Spleen (tissue), 11 donors: Measurements from ENCODE around the gene CPAMD8. TPM values are rescaled to one million over a fixed set of nuclear protein-coding genes. Genes with fewer than 3 reads are reported as not detected.

Experiments used
- DNase-seq: peaks from one replicate; pipeline ENCODE4 v3.0.0-alpha.2; 2020
- H3K27ac ChIP-seq, 8 donors: fragments of 200-600 bp; sonication (generic) in 7 of 8; 1 replicate in 4 of 8; 2 replicates in 4 of 8; pipeline versions ENCODE4 v1.5.0 to v1.8.0; 2016 to 2021; ENCODE audit warnings: inconsistent platforms in 4 of 8, mild to moderate bottlenecking in 4 of 8, moderate library complexity in 1 of 8
- H3K27me3 ChIP-seq, 7 donors: fragments of 200-600 bp; sonication (generic) in 6 of 7; replicated peaks in 1 of 7; 1 replicate in 4 of 7; 2 replicates in 3 of 7; pipeline versions ENCODE4 v1.5.0 to v1.8.0; 2016 to 2021; ENCODE audit warnings: inconsistent platforms in 3 of 7, mild to moderate bottlenecking in 1 of 7
- H3K36me3 ChIP-seq, 6 donors: fragments of 200-600 bp; sonication (generic) in 5 of 6; 1 replicate in 4 of 6; 2 replicates in 2 of 6; pipeline versions ENCODE4 v1.5.0 to v1.8.0; 2016 to 2021; ENCODE audit warnings: inconsistent platforms in 2 of 6
- H3K4me1 ChIP-seq, 6 donors: fragments of 200-600 bp; sonication (generic) in 5 of 6; 1 replicate in 3 of 6; 2 replicates in 3 of 6; pipeline versions ENCODE4 v1.5.0 to v1.8.0; 2016 to 2021; ENCODE audit warnings: inconsistent platforms in 3 of 6
- H3K4me3 ChIP-seq, 8 donors: fragments of 200-600 bp; sonication (generic) in 7 of 8; 1 replicate in 4 of 8; 2 replicates in 4 of 8; pipeline versions ENCODE4 v1.5.0 to v1.8.0; 2016 to 2021; ENCODE audit warnings: inconsistent platforms in 4 of 8, mild to moderate bottlenecking in 4 of 8, moderate library complexity in 2 of 8
- H3K9me3 ChIP-seq, 8 donors: fragments of 200-600 bp; sonication (generic) in 7 of 8; 1 replicate in 4 of 8; 2 replicates in 4 of 8; pipeline versions ENCODE4 v1.5.0 to v1.8.0; 2016 to 2021; ENCODE audit warnings: inconsistent platforms in 4 of 8
- POLR2A ChIP-seq, 3 donors: fragments of 450-650 bp; IDR thresholded peaks; one replicate each; pipeline ENCODE4 v1.5.1; 2017; ENCODE audit warnings: antibody characterized with exemption in 3 of 3, mild to moderate bottlenecking in 1 of 3
- POLR2AphosphoS5 ChIP-seq, 3 donors: sonication (generic); formaldehyde crosslinking; IDR thresholded peaks; one replicate each; pipeline ENCODE4 v1.5.1; 2017; ENCODE audit warnings: antibody characterized with exemption in 3 of 3
- WGBS, 5 donors: extraction: QIAGEN DNeasy Blood & Tissue Kit in 3 of 5; methylation state at CpG; one replicate each; pipeline versions ENCODE4 v1.1.5 to v1.1.7; 2013 to 2018; 5-methylcytosine and 5-hydroxymethylcytosine counted together
- intact Hi-C: fragments of 100-400 bp; cut with DNase I; formaldehyde crosslinking; loops from one replicate; pipeline ENCODE4 v1.15.0; 2023; ENCODE audit warnings: low total_unique reads
- polyA plus RNA-seq, 3 donors: library from polyadenylated mRNA; stranded (reverse); fragments of 200-250 nt; gene quantifications; one replicate each; pipeline ENCODE4 v1.2.1, GENCODE V29; 2013
- total RNA-seq, 7 donors: library from RNA; depleted of rRNA in 3 of 7; stranded (reverse); fragments of >200 nt in 3 of 7; fragmentation: NEBNext Ultra II Directional in 4 of 7; extraction: Animal tissue kit (Norgen Biotek cat#: 25700) in 4 of 7; gene quantifications; one replicate each; pipeline versions ENCODE4 v1.1.0 to v1.2.1, GENCODE V29; 2016 to 2021
- TF ChIP-seq, protein P1 (sequence below), 11 experiments: fragments of 200-600 bp in 7 of 11; fragments of 450-650 bp in 4 of 11; sonication (generic) in 4 of 11; IDR thresholded peaks in 8 of 11; conservative IDR thresholded peaks in 3 of 11; 1 replicate in 7 of 11; 2 replicates in 4 of 11; pipeline versions ENCODE4 v1.4.0 to v1.8.0; 2016 to 2021; ENCODE audit warnings: antibody characterized with exemption in 11 of 11, inconsistent platforms in 4 of 11, mild to moderate bottlenecking in 1 of 11
- donor health status: healthy with polysubstance abuse.
- donor health status: DM: no; HTN: no; CAD: no; lungs with moderate emphysema.
- donor health status: DM: no; HTN: no; CAD: no.
- donor health status: Bipolar disorder and iron deficiency.
- donor health status: healthy.
- donor health status: DM: no; HTN: no; CAD: no.
- donor health status: DM: yes; HTN: yes; CAD: no.

Gene CPAMD8
- total and polyA plus RNA-seq, 10 donors, result 2.1 to 18.7 (median 8.5) TPM

DNA sequence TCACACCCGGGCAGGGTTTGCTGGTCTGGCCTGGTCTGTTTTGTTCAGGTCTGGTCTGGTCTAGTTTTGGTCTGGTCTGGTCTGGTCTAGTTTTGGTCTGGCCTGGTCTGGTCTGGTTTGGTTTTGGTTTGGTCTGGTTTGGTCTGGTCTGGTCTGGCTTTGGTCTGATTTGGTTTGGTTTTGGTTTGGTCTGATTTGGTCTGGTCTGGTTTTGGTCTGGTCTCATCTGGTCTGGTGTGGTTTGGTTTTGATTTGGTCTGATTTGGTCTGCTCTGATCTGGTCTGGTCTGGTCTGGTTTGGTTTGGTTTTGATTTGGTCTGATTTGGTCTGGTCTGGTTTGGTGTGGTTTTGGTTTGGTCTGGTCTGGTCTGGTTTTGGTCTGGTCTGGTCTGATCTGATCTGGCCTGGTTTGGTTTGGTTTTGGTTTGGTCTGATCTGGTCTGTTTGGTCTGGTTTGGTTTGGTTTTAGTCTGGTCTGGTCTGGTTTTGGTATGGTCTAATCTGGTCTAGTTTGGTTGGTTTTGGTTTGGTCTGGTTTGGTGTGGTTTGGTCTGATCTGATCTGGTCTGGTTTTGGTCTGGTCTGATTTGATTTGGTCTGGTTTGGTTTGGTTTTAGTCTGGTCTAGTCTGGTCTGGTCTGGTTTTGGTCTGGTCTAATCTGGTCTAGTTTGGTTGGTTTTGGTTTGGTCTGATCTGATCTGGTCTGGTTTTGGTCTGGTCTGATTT, 152.2 kb downstream of the CPAMD8 start:
- no peak for DNase-seq
- intact Hi-C loops, result no loop called here
- 90 to 100% (median 94%) methylated on average over 1 of the region's 1 CpG for WGBS, 5 donors
- Histone ChIP-seq H3K36me3 (peaks cover 19 to 84% (median 74%) of the 10 kb centered on the region in 6 donors), H3K9me3 (no peaks in the 10 kb centered on the region), H3K27ac (peak overlapping the region in 1 of 8 donors; percentile 50), H3K27me3 (no peaks in the 10 kb centered on the region), H3K4me3 (no peak overlapping the region), H3K4me1 (peaks cover 0 to 22% (median 11%) of the 10 kb centered on the region in 6 donors)
- TF ChIP-seq POLR2AphosphoS5 (IDR thresholded peaks at IDR 0.05) (no peak), POLR2A (IDR thresholded peaks at IDR 0.05) (no peak)
- TF ChIP-seq, protein P1, sequence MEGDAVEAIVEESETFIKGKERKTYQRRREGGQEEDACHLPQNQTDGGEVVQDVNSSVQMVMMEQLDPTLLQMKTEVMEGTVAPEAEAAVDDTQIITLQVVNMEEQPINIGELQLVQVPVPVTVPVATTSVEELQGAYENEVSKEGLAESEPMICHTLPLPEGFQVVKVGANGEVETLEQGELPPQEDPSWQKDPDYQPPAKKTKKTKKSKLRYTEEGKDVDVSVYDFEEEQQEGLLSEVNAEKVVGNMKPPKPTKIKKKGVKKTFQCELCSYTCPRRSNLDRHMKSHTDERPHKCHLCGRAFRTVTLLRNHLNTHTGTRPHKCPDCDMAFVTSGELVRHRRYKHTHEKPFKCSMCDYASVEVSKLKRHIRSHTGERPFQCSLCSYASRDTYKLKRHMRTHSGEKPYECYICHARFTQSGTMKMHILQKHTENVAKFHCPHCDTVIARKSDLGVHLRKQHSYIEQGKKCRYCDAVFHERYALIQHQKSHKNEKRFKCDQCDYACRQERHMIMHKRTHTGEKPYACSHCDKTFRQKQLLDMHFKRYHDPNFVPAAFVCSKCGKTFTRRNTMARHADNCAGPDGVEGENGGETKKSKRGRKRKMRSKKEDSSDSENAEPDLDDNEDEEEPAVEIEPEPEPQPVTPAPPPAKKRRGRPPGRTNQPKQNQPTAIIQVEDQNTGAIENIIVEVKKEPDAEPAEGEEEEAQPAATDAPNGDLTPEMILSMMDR (IDR thresholded peaks at IDR 0.05 in 8 of 11, conservative IDR thresholded peaks at IDR 0.05 in 3 of 11), result no peak

DNA sequence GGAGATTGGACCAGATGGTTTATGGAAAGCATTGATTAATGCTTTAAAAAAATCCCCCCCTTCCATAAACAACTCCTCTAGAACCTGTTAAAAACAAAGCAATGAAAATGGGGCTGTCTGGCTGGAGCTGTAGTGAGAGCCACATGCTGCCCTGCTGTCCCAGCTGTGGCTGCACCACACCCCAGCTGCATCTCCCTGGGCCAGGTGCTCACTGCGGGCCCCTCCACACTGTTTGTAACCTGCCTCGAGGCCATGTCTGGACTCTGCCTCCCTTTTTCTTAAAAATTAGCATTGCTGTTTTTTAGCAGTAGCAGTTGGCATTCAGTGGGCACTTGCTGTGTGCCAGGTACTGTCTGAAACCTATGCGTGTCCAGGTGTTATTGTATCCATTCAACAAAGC, 153.0 kb downstream of the CPAMD8 start:
- intact Hi-C loops, result no loop called here
- DNase-seq, result no peak
- WGBS, 5 donors, result 90 to 100% (median 97%) methylated on average over 3 of the region's 3 CpGs
- TF ChIP-seq POLR2A (IDR thresholded peaks at IDR 0.05), result no peak
- TF ChIP-seq, protein P1 (IDR thresholded peaks at IDR 0.05 in 8 of 11, conservative IDR thresholded peaks at IDR 0.05 in 3 of 11), result no peak
- TF ChIP-seq POLR2AphosphoS5 (IDR thresholded peaks at IDR 0.05), result no peak
- no peaks in the 10 kb centered on the region for H3K9me3 ChIP-seq
- no peak overlapping the region for H3K4me3 ChIP-seq
- peak overlapping the region in 1 of 8 donors; percentile 50 for H3K27ac ChIP-seq
- peaks cover 11 to 84% (median 70%) of the 10 kb centered on the region in 6 donors for H3K36me3 ChIP-seq
- H3K27me3 ChIP-seq, result no peaks in the 10 kb centered on the region
- peaks cover 0 to 22% (median 11%) of the 10 kb centered on the region in 6 donors for H3K4me1 ChIP-seq

DNA sequence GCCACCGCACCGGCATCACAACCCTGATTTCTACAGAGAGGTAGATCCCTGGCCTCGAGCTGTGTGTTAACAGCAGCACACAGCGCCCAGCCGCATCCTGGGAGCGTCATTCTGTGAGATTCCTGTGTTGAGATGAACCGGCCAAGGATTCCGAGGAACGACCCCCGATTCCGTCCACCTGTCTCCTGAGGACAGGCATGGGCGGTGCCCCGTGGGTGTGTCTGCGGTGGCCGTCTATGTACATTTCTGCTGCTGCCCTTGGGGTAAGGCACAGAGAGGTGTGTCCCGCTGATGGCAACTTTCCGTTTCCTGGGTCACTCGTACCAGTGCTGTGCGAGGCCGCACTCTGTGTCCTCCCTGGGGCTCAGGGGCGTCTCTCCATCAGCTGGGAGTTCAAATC, 153.9 kb downstream of the CPAMD8 start:
- Histone ChIP-seq H3K27ac (peak overlapping the region in 2 of 8 donors; percentile 23 to 33), H3K9me3 (no peaks in the 10 kb centered on the region), H3K4me3 (no peak overlapping the region), H3K4me1 (peaks cover 0 to 22% (median 11%) of the 10 kb centered on the region in 6 donors), H3K36me3 (peaks cover 5 to 84% (median 70%) of the 10 kb centered on the region in 6 donors), H3K27me3 (no peaks in the 10 kb centered on the region)
- TF ChIP-seq POLR2A (IDR thresholded peaks at IDR 0.05) (no peak), POLR2AphosphoS5 (IDR thresholded peaks at IDR 0.05) (peak in 1 of 3 donors; percentile 10)
- TF ChIP-seq, protein P1 (IDR thresholded peaks at IDR 0.05 in 8 of 11, conservative IDR thresholded peaks at IDR 0.05 in 3 of 11), result no peak
- no peak for DNase-seq
- intact Hi-C loops, result no loop called here
- WGBS, 5 donors, result 92 to 96% (median 95%) methylated on average over 10 to 21 of the region's 21 CpGs

DNA sequence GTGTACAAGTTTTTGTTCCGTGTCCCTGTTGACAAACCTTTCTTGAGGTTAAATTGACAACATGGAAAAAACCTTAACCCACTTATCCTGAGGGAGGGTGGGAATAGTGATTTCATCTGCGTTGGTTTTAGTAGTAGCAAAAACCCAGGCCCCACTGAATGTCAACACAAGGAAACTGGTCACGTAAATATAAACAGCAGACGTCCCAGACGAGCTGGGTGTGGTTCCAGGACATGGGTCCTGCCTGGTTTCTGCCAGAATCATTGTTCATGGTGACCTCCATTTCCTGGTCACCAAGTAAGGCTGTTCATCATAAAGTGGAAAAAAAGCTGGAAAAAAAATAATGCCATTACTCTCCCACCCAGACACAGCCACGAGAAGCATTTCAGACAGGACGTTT, 154.7 kb downstream of the CPAMD8 start:
- Histone ChIP-seq H3K9me3 (no peaks in the 10 kb centered on the region), H3K36me3 (peaks cover 5 to 84% (median 70%) of the 10 kb centered on the region in 6 donors), H3K4me3 (no peak overlapping the region), H3K4me1 (peaks cover 0 to 20% (median 6%) of the 10 kb centered on the region in 6 donors), H3K27ac (peak overlapping the region in 5 of 8 donors; percentile 13 to 44 (median 27)), H3K27me3 (no peaks in the 10 kb centered on the region)
- 58 to 82% (median 68%) methylated on average over 7 of the region's 7 CpGs for WGBS, 5 donors
- DNase-seq, result no peak
- intact Hi-C loops, result no loop called here
- no peak for TF ChIP-seq POLR2A (IDR thresholded peaks at IDR 0.05)
- peak in 1 of 3 donors; percentile 65 for TF ChIP-seq POLR2AphosphoS5 (IDR thresholded peaks at IDR 0.05)
